Activated CD8-positive, alpha-beta memory T cell treated with anti-CD3 and anti-CD28 coated beads for 24 hours (primary cell): ENCODE measurements around the gene PNPLA8.
"Not testable (repeated sequence)": the region's sequence is repeated elsewhere in the genome, so short reads cannot be mapped to it uniquely, and the experiment has no call there.

Experiments used
- DNase-seq: peaks from one replicate; pipeline ENCODE4 v3.0.0-alpha.2; 2020

Gene PNPLA8

GRCh38 chr7:108526768-108527017 is 758 bp upstream of the PNPLA8 start:
- no peak for DNase-seq

- no peak for DNase-seq
These were observed 479 bp downstream of the PNPLA8 start for GRCh38 chr7:108525327-108525984.

GRCh38 chr7:108522780-108523179 is 3.2 kb downstream of the PNPLA8 start:
- DNase-seq = no peak

GRCh38 chr7:108517951-108518350 is 8.0 kb downstream of the PNPLA8 start:
- DNase-seq = no peak

- DNase-seq = no peak
These were observed 10.3 kb downstream of the PNPLA8 start for GRCh38 chr7:108515630-108516029.

- DNase-seq = no peak
These were observed 10.9 kb downstream of the PNPLA8 start for GRCh38 chr7:108515013-108515412.

GRCh38 chr7:108511939-108512338 is 14.0 kb downstream of the PNPLA8 start:
- DNase-seq = no peak

- DNase-seq = not testable (repeated sequence)
These were observed 21.4 kb downstream of the PNPLA8 start for GRCh38 chr7:108504576-108504975.

GRCh38 chr7:108503112-108504026 is 22.6 kb downstream of the PNPLA8 start:
- no peak for DNase-seq

- no peak for DNase-seq
These were observed 26.4 kb downstream of the PNPLA8 start for GRCh38 chr7:108499566-108499965.

- no peak for DNase-seq
These were observed 27.5 kb downstream of the PNPLA8 start for GRCh38 chr7:108498481-108498880.

- peak; percentile 65 for DNase-seq
These were observed 28.7 kb downstream of the PNPLA8 start for GRCh38 chr7:108497082-108497725.

- no peak for DNase-seq
These were observed 33.2 kb downstream of the PNPLA8 start for GRCh38 chr7:108492742-108493141.

- DNase-seq = no peak
These were observed 37.0 kb downstream of the PNPLA8 start for GRCh38 chr7:108488768-108489538.

- no peak for DNase-seq
These were observed 38.3 kb downstream of the PNPLA8 start for GRCh38 chr7:108487646-108488045.

- no peak for DNase-seq
These were observed 39.5 kb downstream of the PNPLA8 start for GRCh38 chr7:108486291-108486966.

GRCh38 chr7:108484137-108484536 is 41.8 kb downstream of the PNPLA8 start:
- DNase-seq = no peak

- no peak for DNase-seq
These were observed 45.6 kb downstream of the PNPLA8 start for GRCh38 chr7:108480311-108480710.

- DNase-seq = no peak
These were observed 46.2 kb downstream of the PNPLA8 start for GRCh38 chr7:108479751-108480150.

- no peak for DNase-seq
These were observed 46.8 kb downstream of the PNPLA8 start for GRCh38 chr7:108479118-108479517.

GRCh38 chr7:108468246-108468645 is 57.7 kb downstream of the PNPLA8 start:
- no peak for DNase-seq

- no peak for DNase-seq
These were observed 58.5 kb downstream of the PNPLA8 start for GRCh38 chr7:108467391-108467790.

- not testable (repeated sequence) for DNase-seq
These were observed 59.6 kb downstream of the PNPLA8 start for GRCh38 chr7:108466322-108466721.
